H9 (cell line): ENCODE data around the gene ITIH5. TPM values are rescaled to one million over a fixed set of nuclear protein-coding genes. Genes with fewer than 3 reads are reported as not detected.

Experiments
- DNase-seq: peaks from one replicate; pipeline ENCODE4 v3.0.0-alpha.2; 2017
- H2AFZ ChIP-seq: one replicate; pipeline ENCODE4 v1.6.1; 2013; ENCODE audit warnings: mild to moderate bottlenecking, low read length, control low read depth, moderate library complexity
- H2AK5ac ChIP-seq: 2 replicates; pipeline ENCODE4 v1.6.1; 2013; ENCODE audit warnings: low read length, control low read depth, mixed read lengths; ENCODE audit not compliant: insufficient read length
- H2BK120ac ChIP-seq: one replicate; pipeline ENCODE4 v1.6.1; 2013; ENCODE audit warnings: low read depth, mild to moderate bottlenecking, low read length, control low read depth, inconsistent platforms; ENCODE audit not compliant: poor library complexity, severe bottlenecking
- H2BK12ac ChIP-seq: 2 replicates; pipeline ENCODE4 v1.6.1; 2013; ENCODE audit warnings: low read length, control low read depth, mixed read lengths, low read depth; ENCODE audit not compliant: insufficient read length
- H2BK15ac ChIP-seq: 2 replicates; pipeline ENCODE4 v1.6.1; 2013; ENCODE audit warnings: low read depth, low read length, control low read depth
- H2BK20ac ChIP-seq: one replicate; pipeline ENCODE4 v1.6.1; 2013; ENCODE audit warnings: low read depth, mild to moderate bottlenecking, low read length, control low read depth, inconsistent platforms; ENCODE audit not compliant: poor library complexity, severe bottlenecking
- H2BK5ac ChIP-seq: 2 replicates; pipeline ENCODE4 v1.6.1; 2013; ENCODE audit warnings: low read length, control low read depth, mixed read lengths; ENCODE audit not compliant: insufficient read length
- H3K14ac ChIP-seq: 2 replicates; pipeline ENCODE4 v1.6.1; 2013; ENCODE audit warnings: low read length, control low read depth; ENCODE audit not compliant: insufficient read depth
- H3K18ac ChIP-seq: 2 replicates; pipeline ENCODE4 v1.6.1; 2013; ENCODE audit warnings: low read depth, mild to moderate bottlenecking, mixed read lengths, low read length, control low read depth; ENCODE audit not compliant: insufficient read length
- H3K23ac ChIP-seq: 2 replicates; pipeline ENCODE4 v1.6.1; 2013; ENCODE audit warnings: low read length, control low read depth, mixed read lengths, low read depth; ENCODE audit not compliant: insufficient read length
- H3K23me2 ChIP-seq: 2 replicates; pipeline ENCODE4 v1.6.1; 2013; ENCODE audit warnings: low read depth, mild to moderate bottlenecking, mixed read lengths, low read length, control low read depth; ENCODE audit not compliant: insufficient read length, poor library complexity, severe bottlenecking
- H3K27ac ChIP-seq: 2 replicates; pipeline ENCODE4 v1.5.1; 2013; ENCODE audit warnings: low read length, control low read depth, mixed read lengths, low read depth; ENCODE audit not compliant: insufficient read length
- H3K27me3 ChIP-seq: 2 replicates; pipeline ENCODE4 v1.6.1; 2013; ENCODE audit warnings: low read length, control low read depth, inconsistent platforms; ENCODE audit not compliant: insufficient read depth
- H3K4ac ChIP-seq: 2 replicates; pipeline ENCODE4 v1.6.1; 2013; ENCODE audit warnings: low read depth, mild to moderate bottlenecking, control low read depth, inconsistent platforms, low read length, moderate library complexity
- H3K4me1 ChIP-seq: 2 replicates; pipeline ENCODE4 v1.6.1; 2013; ENCODE audit warnings: low read length, control low read depth, inconsistent platforms; ENCODE audit not compliant: insufficient read depth
- H3K4me2 ChIP-seq: 2 replicates; pipeline ENCODE4 v1.6.1; 2013; ENCODE audit warnings: low read length, control low read depth, mixed read lengths; ENCODE audit not compliant: insufficient read length, insufficient read depth
- H3K56ac ChIP-seq: 2 replicates; pipeline ENCODE4 v1.6.1; 2013; ENCODE audit warnings: low read depth, mild to moderate bottlenecking, mixed read lengths, low read length, control low read depth; ENCODE audit not compliant: insufficient read length
- H3K79me1 ChIP-seq: 2 replicates; pipeline ENCODE4 v1.6.1; 2013; ENCODE audit warnings: low read depth, mild to moderate bottlenecking, moderate library complexity, low read length, control low read depth, inconsistent platforms; ENCODE audit not compliant: insufficient read depth, poor library complexity, severe bottlenecking
- H3K79me2 ChIP-seq: 2 replicates; pipeline ENCODE4 v1.6.1; 2013; ENCODE audit warnings: low read length, control low read depth, inconsistent platforms; ENCODE audit not compliant: insufficient read depth
- H3K9ac ChIP-seq: 2 replicates; pipeline ENCODE4 v1.6.1; 2013; ENCODE audit warnings: low read length, control low read depth, mixed read lengths; ENCODE audit not compliant: insufficient read length; ENCODE audit errors: extremely low read depth
- H3K9me3 ChIP-seq: one replicate; pipeline ENCODE4 v1.6.1; 2013; ENCODE audit warnings: low read depth, low read length, inconsistent platforms; ENCODE audit not compliant: control insufficient read depth
- H3T11ph ChIP-seq: one replicate; pipeline ENCODE4 v1.6.1; 2013; ENCODE audit warnings: mild to moderate bottlenecking, low read length, control low read depth, inconsistent platforms
- H4K20me1 ChIP-seq: one replicate; pipeline ENCODE4 v1.6.1; 2013; ENCODE audit not compliant: control insufficient read depth, insufficient read length, insufficient read depth
- H4K5ac ChIP-seq: 2 replicates; pipeline ENCODE4 v1.6.1; 2013; ENCODE audit warnings: low read depth, mild to moderate bottlenecking, mixed read lengths, low read length, control low read depth; ENCODE audit not compliant: insufficient read length
- H4K8ac ChIP-seq: replicated peaks from 2 replicates; pipeline ENCODE4 v1.6.1; 2013; ENCODE audit warnings: low read length, control low read depth, mixed read lengths, low read depth; ENCODE audit not compliant: insufficient read length
- H4K91ac ChIP-seq: 2 replicates; pipeline ENCODE4 v1.6.1; 2013; ENCODE audit warnings: low read depth, mild to moderate bottlenecking, moderate library complexity, mixed read lengths, low read length, control low read depth; ENCODE audit not compliant: insufficient read length
- H3K27ac Mint-ChIP-seq, 3 experiments: 2 replicates in 2 of 3; 3 replicates in 1 of 3; pipeline ENCODE4 v1.8.0; 2020 to 2021; ENCODE audit warnings: mixed read lengths in 3 of 3, mild to moderate bottlenecking in 1 of 3, moderate library complexity in 1 of 3
- H3K27me3 Mint-ChIP-seq: 2 replicates; pipeline ENCODE4 v1.8.0; 2021; ENCODE audit warnings: low read depth, mild to moderate bottlenecking, moderate library complexity, mixed read lengths
- H3K36me3 Mint-ChIP-seq, 3 experiments: 2 replicates in 2 of 3; 3 replicates in 1 of 3; pipeline ENCODE4 v1.8.0; 2020 to 2021; ENCODE audit warnings: low read depth in 3 of 3, mixed read lengths in 3 of 3; ENCODE audit not compliant: insufficient read depth in 1 of 3
- H3K4me1 Mint-ChIP-seq, 2 experiments: 2 replicates each; pipeline ENCODE4 v1.8.0; 2020; ENCODE audit warnings: mixed read lengths in 2 of 2
- H3K4me3 Mint-ChIP-seq, 2 experiments: 2 replicates in 1 of 2; 3 replicates in 1 of 2; pipeline ENCODE4 v1.8.0; 2020 to 2021; ENCODE audit warnings: mild to moderate bottlenecking in 2 of 2, mixed read lengths in 2 of 2, moderate library complexity in 1 of 2
- H3K9me3 Mint-ChIP-seq, 2 experiments: 2 replicates in 1 of 2; 3 replicates in 1 of 2; pipeline ENCODE4 v1.8.0; 2020; ENCODE audit warnings: mild to moderate bottlenecking in 2 of 2, mixed read lengths in 2 of 2, moderate library complexity in 1 of 2
- WGBS: extraction: QIAGEN DNeasy Blood & Tissue Kit; methylation state at CpG from one replicate; pipeline ENCODE4 v1.1.7; 2013; ENCODE audit warnings: missing lambda C conversion rate, low lambda C conversion rate, mixed read lengths; ENCODE audit not compliant: insufficient read length; ENCODE audit errors: extremely low coverage; 5-methylcytosine and 5-hydroxymethylcytosine counted together
- total RNA-seq: library from RNA; stranded (reverse); gene quantifications from 2 replicates; pipeline ENCODE4 v1.2.1, GENCODE V29; 2021
- TF ChIP-seq, protein P1 (sequence below): fragments of 200-600 bp; sonication (generic); conservative IDR thresholded peaks from 3 replicates; pipeline ENCODE4 v1.8.0; 2021; ENCODE audit warnings: antibody characterized with exemption, mild to moderate bottlenecking

Gene ITIH5
- total RNA-seq, 1 experiment from 2014 or later = 1.3 TPM

DNA sequence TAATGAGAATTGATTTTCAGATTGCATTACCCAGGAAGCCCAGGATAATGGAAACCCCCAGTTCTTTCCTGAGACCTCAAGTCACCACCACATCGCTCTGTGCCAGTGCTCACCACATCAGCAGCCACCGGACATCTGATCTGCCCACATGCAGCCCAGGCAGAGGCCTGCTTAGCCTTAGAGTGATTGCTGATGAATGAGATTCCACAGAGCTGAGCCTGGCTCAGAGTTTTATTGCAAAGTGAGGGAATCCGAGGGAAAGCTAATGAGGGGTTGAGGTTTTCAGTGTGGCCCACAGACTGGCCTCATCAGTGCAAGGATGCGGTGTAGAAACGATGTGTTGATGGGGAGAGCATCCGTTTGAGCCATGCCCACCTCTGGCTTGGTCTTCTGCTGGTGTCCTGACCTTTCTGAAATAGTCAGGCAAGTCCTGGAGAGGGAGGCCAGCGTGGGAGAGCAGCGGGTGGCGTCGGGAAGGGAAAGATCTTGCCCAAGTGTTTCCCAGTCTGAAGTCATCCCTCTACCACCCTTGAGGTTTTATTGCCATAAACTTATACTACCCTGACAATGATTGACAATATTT lies 120.3 kb downstream of the ITIH5 start:
- TF ChIP-seq, protein P1, sequence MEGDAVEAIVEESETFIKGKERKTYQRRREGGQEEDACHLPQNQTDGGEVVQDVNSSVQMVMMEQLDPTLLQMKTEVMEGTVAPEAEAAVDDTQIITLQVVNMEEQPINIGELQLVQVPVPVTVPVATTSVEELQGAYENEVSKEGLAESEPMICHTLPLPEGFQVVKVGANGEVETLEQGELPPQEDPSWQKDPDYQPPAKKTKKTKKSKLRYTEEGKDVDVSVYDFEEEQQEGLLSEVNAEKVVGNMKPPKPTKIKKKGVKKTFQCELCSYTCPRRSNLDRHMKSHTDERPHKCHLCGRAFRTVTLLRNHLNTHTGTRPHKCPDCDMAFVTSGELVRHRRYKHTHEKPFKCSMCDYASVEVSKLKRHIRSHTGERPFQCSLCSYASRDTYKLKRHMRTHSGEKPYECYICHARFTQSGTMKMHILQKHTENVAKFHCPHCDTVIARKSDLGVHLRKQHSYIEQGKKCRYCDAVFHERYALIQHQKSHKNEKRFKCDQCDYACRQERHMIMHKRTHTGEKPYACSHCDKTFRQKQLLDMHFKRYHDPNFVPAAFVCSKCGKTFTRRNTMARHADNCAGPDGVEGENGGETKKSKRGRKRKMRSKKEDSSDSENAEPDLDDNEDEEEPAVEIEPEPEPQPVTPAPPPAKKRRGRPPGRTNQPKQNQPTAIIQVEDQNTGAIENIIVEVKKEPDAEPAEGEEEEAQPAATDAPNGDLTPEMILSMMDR = no peak
- Histone ChIP-seq H3K4ac (no peak overlapping the region), H3K27me3 (no peaks in the 10 kb centered on the region), H2BK20ac (no peak overlapping the region), H2BK5ac (no peak overlapping the region), H3K79me1 (no peaks in the 10 kb centered on the region), H4K8ac (no peak overlapping the region), H2BK12ac (no peak overlapping the region), H3K9me3 (no peaks in the 10 kb centered on the region), H3K23ac (no peak overlapping the region), H3K27ac (no peak overlapping the region), H3K56ac (no peak overlapping the region), H3K18ac (no peak overlapping the region), H3K14ac (no peak overlapping the region), H3K4me1 (peaks cover 2% of the 10 kb centered on the region; the same call in 1 of the 2 replicates), H2AK5ac (no peak overlapping the region), H4K91ac (no peak overlapping the region), H3K79me2 (no peaks in the 10 kb centered on the region), H3T11ph (no peak overlapping the region), H4K5ac (no peak overlapping the region), H4K20me1 (no peaks in the 10 kb centered on the region), H3K23me2 (no peaks in the 10 kb centered on the region), H3K9ac (no peak overlapping the region), H3K4me2 (no peak overlapping the region), H2AFZ (no peak overlapping the region), H2BK120ac (no peak overlapping the region), H2BK15ac (no peak overlapping the region)
- Mint-ChIP-seq H3K4me3 (no peak overlapping the region), H3K27me3 (no peaks in the 10 kb centered on the region), H3K27ac (no peak overlapping the region), H3K36me3 (no peaks in the 10 kb centered on the region), H3K4me1 (peaks cover 10 to 29% of the 10 kb centered on the region in 2 experiments), H3K9me3 (no peaks in the 10 kb centered on the region)
- DNase-seq = no peak
- no CpG with 5 or more reads among the region's 10 CpGs for WGBS
